Dendritic cell treated with granulocyte-macrophage colony-stimulating factor and Interleukin-4, amounts not matched to agents 40 ng/mL and 50 ng/mL, for 4 days (primary cell): ENCODE data around the gene CST9.

Experiments used
- H3K27ac Mint-ChIP-seq: one replicate; pipeline ENCODE4 v1.8.0; 2022; ENCODE audit warnings: mild to moderate bottlenecking, mixed read lengths
- H3K27me3 Mint-ChIP-seq: one replicate; pipeline ENCODE4 v1.8.0; 2022; ENCODE audit warnings: mild to moderate bottlenecking, mixed read lengths
- H3K36me3 Mint-ChIP-seq: one replicate; pipeline ENCODE4 v1.8.0; 2022; ENCODE audit warnings: low read depth, mixed read lengths
- H3K4me1 Mint-ChIP-seq: one replicate; pipeline ENCODE4 v1.8.0; 2022; ENCODE audit warnings: low read depth, mixed read lengths
- H3K4me3 Mint-ChIP-seq: one replicate; pipeline ENCODE4 v1.8.0; 2022; ENCODE audit warnings: mild to moderate bottlenecking, moderate library complexity, mixed read lengths
- H3K9me3 Mint-ChIP-seq: one replicate; pipeline ENCODE4 v1.8.0; 2022; ENCODE audit warnings: mixed read lengths
- intact Hi-C: fragments of 100-400 bp; cut with micrococcal nuclease; formaldehyde crosslinking; loops from one replicate; pipeline ENCODE4 v1.15.0; 2022

The CST9 gene

DNA sequence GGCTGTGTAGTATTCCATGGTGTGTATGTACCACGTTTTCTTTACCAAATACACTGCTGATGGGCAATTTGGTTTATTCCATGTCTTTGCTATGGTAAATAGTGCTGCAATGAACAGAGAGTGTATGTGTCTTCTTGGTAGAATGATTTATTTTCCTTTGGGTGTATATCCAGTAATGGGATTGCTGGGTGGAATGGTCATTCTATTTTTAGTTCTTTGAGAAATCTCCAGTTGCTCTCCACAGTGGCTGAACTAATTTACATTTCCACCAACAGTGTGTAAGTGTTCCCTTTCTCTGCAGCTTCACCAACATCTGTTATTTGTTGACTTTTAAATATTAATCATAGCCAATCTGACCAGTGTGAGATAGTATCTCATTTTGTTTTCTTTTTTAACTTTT lies 51.3 kb downstream of the CST9 start:
- peaks cover 9% of the 10 kb centered on the region for H3K9me3 Mint-ChIP-seq
- no peaks in the 10 kb centered on the region for H3K4me1 Mint-ChIP-seq
- no peaks in the 10 kb centered on the region for H3K36me3 Mint-ChIP-seq
- H3K27me3 Mint-ChIP-seq: peaks cover 24% of the 10 kb centered on the region
- no peak overlapping the region for H3K27ac Mint-ChIP-seq
- intact Hi-C loops: no loop called here
- H3K4me3 Mint-ChIP-seq: no peak overlapping the region
